Epithelial cell of esophagus (primary cell): ENCODE measurements around the gene OIT3.

ENCODE experiments used
- DNase-seq: peaks from one replicate; pipeline ENCODE4 v3.0.0; 2010; ENCODE audit warnings: low read depth
- H3K4me3 ChIP-seq: 2 replicates; pipeline ENCODE4 v1.5.1; 2011; ENCODE audit warnings: mild to moderate bottlenecking, low read length, control low read depth
- TF ChIP-seq, protein P1 (sequence below): IDR thresholded peaks from 2 replicates; pipeline ENCODE4 v1.5.1; 2011; ENCODE audit warnings: low read depth, mild to moderate bottlenecking, low read length, control low read depth, inconsistent platforms; ENCODE audit not compliant: insufficient read depth; ENCODE audit errors: missing control alignments

OIT3 gene

GRCh38 chr10:72855790-72856189 lies 37.7 kb upstream of the OIT3 start:
- TF ChIP-seq, protein P1, sequence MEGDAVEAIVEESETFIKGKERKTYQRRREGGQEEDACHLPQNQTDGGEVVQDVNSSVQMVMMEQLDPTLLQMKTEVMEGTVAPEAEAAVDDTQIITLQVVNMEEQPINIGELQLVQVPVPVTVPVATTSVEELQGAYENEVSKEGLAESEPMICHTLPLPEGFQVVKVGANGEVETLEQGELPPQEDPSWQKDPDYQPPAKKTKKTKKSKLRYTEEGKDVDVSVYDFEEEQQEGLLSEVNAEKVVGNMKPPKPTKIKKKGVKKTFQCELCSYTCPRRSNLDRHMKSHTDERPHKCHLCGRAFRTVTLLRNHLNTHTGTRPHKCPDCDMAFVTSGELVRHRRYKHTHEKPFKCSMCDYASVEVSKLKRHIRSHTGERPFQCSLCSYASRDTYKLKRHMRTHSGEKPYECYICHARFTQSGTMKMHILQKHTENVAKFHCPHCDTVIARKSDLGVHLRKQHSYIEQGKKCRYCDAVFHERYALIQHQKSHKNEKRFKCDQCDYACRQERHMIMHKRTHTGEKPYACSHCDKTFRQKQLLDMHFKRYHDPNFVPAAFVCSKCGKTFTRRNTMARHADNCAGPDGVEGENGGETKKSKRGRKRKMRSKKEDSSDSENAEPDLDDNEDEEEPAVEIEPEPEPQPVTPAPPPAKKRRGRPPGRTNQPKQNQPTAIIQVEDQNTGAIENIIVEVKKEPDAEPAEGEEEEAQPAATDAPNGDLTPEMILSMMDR: no peak
- peak; percentile 25 for DNase-seq
- H3K4me3 ChIP-seq: no peak overlapping the region

DNA sequence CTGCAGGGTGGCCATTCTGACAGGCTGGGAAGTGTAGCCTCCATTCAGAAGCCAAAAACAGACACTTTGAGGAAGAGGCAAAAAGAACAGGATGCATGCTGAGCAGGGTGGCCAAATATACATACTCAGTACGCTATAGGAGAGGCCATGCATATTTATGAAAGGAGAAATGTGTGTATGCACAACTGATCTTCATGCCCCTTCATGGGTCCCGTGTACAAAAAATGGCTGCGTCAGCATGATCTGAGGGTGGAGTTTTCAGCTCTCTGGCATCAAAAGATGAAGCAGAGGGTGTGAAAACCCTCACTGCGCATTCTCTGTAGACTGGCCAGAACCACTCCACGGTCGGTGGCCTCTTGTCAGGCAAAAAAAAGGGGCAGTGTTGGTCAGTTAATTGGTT lies 35.5 kb upstream of the OIT3 start:
- H3K4me3 ChIP-seq: no peak overlapping the region
- DNase-seq: no peak
- TF ChIP-seq, protein P1: no peak

DNA sequence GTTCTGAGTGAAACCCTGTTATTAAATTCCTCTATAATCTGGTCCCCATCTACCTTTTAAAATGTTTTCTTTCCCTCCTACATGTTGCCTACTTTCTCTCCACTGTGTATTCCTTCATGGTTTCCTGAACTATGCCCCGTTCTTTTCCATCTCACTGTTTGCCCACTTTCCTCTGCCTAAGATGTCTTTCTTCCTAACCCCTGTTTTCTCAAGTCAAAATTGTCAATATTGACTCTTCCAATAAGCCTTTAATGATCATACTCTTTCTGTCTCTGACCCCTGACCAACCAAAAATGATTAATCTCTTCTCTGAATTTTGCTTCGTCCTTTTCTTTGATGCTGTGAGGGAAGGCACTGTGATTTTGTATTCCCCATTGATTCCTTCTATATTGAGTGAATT lies 30.6 kb upstream of the OIT3 start:
- TF ChIP-seq, protein P1: no peak
- H3K4me3 ChIP-seq: no peak overlapping the region
- no peak for DNase-seq

- H3K4me3 ChIP-seq: no peak overlapping the region
- TF ChIP-seq, protein P1: peak; percentile 61
- peak; percentile 63 for DNase-seq
These were observed 18.1 kb upstream of the OIT3 start for GRCh38 chr10:72875250-72876055.

DNA sequence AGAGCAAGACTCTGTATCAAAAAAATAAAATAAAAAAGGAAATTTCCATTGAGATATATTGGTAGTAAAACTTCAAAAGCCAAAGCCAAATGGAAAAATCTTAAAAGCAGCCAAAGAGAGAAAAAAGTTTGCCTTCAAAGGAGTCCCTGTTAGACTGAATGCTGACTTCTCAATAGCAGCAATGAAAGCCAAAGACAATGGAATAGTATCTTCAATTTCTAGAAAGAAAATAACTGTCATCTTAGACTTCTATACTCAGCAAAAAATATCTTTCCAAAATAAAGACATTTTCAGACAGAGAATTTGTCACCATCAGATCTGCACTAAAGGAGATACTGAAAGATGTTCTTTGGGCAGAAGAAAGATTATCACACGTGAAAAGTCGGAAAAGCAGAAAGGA lies 14.3 kb upstream of the OIT3 start:
- no peak overlapping the region for H3K4me3 ChIP-seq
- no peak for DNase-seq
- TF ChIP-seq, protein P1: no peak

DNA sequence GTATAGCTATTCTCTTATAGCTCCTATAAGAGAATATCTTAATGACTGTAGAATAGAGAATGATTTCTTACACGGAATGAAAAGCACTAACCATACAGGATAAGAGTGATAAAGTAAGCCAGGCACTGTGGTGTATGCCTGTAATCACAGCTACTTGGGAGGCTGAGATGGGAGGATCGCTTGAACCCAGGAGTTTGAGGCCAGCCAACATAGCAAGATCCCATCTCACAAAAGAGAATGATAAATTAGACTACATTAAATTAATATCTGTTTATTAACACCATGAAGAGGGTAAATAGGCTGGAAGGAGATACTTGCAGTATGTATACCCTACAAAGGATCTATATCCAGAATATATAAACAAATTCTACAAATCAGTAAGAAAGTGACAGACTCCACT lies 12.2 kb upstream of the OIT3 start:
- DNase-seq: no peak
- H3K4me3 ChIP-seq: no peak overlapping the region
- TF ChIP-seq, protein P1: no peak

DNA sequence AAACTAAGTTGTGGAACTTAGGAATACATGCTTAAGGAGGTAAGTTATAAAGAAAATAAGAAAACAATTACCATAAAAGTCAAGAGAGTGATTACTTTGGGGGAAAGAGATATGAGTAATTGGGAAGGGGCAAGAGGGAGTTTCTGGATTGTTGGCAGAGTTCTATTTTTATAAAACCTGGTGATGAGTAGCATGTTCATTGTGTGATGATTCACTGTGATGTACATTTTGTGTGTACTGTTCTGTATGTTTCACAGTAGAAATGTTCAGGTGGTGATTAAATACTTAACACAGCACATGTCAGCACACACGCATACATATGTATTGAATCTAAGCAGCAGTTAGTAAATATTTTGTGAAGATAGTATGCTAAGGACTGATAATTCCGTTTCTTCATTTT lies 9.7 kb upstream of the OIT3 start:
- DNase-seq: peak; percentile 62

More for the DNA sequence above, 9.7 kb upstream of the OIT3 start:
- no peak overlapping the region for H3K4me3 ChIP-seq
- TF ChIP-seq, protein P1: no peak
